GM18505 (cell line): ENCODE data around the gene CRACR2B.

Experiments
- ATAC-seq: cut with Tn5 transposase; IDR thresholded peaks from one replicate; pipeline ENCODE4 v1.9.1; 2021; ENCODE audit not compliant: unreplicated experiment
- POLR2A ChIP-seq: IDR thresholded peaks from 4 replicates; pipeline ENCODE4 v1.6.1; 2011; ENCODE audit warnings: borderline replicate concordance; ENCODE audit not compliant: insufficient read depth, insufficient read length; ENCODE audit errors: extremely low read depth

Gene CRACR2B

GRCh38 chr11:831118-831864, 3.6 kb downstream of the CRACR2B start:
- no peak for TF ChIP-seq POLR2A
- ATAC-seq = no peak

GRCh38 chr11:831961-832528, 4.3 kb downstream of the CRACR2B start:
- ATAC-seq = no peak
- no peak for TF ChIP-seq POLR2A

DNA sequence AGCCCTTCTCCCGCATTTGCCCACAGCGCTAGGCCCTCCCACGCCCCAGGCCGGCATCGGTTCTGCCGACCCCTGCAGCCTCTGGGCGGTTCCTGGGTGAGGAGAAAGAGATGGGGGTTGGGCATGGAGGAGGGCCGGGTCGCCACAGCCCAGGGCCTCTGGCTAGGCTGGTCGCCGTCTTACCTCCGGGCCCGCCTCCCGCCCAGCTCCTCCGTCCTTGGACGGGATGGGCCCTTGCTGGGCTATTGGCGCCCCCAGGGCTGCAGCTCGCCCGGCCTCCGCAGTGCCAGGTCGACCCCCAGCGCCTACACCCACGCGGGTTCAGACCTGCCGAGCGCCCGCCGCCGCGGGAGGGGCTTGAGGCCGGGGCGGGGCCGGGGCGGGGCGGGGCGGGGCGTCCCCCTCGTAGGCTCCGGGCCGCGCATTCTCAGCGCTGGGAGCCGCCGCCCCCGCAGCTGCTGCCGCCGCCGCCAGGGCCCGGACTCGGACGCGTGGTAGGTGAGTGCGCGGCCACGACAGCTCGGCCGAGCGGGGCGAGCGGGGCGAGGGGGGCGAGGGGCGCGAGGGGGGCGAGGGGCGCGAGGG, 4.9 kb downstream of the CRACR2B start, which contains the start of gene CD151:
CD151 (plus strand) TSS at position 424 of the 585 bp plus-strand sequence. CDS start 3,118 bp downstream, outside the sequence.
- TF ChIP-seq POLR2A = no peak
- no peak for ATAC-seq

GRCh38 chr11:833114-833791, 5.5 kb downstream of the CRACR2B start:
- ATAC-seq = no peak
- no peak for TF ChIP-seq POLR2A

DNA sequence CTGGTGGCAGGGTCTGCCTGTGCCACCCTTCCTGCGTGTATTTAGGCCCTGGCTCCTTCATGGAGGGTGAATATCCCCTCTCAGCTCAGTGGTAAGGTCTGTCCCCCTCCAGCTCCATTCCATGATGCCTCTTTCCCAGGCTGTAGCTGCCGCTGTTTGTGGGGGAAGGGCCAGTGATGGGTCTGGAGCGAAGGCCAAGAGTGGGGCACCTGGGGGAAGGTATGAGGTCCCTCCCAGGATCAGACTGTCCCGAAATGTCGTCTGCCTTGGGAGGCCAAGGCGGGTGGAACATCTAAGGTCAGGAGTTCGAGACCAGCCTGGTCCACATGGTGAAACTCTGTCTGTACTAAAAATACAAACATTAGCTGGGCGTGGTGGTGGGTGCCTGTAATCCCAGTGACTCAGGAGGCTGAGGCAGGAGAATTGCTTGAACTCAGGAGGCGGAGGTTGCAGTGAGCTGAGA, 6.2 kb downstream of the CRACR2B start:
- ATAC-seq = no peak
- no peak for TF ChIP-seq POLR2A

GRCh38 chr11:834371-835316, 6.9 kb downstream of the CRACR2B start:
- TF ChIP-seq POLR2A = no peak
- no peak for ATAC-seq

DNA sequence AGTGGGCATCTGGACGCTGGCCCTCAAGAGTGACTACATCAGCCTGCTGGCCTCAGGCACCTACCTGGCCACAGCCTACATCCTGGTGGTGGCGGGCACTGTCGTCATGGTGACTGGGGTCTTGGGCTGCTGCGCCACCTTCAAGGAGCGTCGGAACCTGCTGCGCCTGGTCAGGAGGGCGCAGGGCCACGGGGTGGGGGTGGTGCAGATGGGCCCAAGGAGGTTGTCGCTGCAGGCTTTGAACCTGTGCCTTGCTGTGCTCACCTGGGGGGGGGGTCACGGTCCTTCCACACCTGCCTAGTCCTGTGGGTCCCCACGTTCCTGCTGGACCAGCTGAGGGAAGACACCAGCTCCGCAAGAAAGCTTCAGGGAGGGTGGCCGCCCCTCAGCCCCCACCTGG, 8.6 kb downstream of the CRACR2B start:
- TF ChIP-seq POLR2A = no peak
- no peak for ATAC-seq

DNA sequence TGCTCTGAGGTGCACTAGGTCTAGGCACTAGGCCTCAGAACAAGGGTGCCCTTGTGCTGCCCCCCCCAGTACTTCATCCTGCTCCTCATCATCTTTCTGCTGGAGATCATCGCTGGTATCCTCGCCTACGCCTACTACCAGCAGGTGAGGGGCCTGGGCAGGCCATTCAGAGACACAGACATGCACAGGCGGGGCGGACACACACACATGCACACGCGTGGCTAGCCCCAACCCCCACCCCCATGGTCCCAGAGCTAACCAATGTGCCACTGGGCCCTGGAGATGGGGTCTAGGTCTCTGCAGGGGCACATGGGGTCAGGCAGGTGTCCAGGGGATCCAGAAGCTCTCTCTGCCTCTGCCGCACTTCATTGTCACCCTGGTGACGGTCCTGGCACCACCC, 9.0 kb downstream of the CRACR2B start:
- peak; percentile 20 for TF ChIP-seq POLR2A

GRCh38 chr11:837189-837989, 9.7 kb downstream of the CRACR2B start:
- no peak for ATAC-seq
- TF ChIP-seq POLR2A = peak; percentile 5

More for the DNA sequence above, 9.0 kb downstream of the CRACR2B start:
- no peak for ATAC-seq

DNA sequence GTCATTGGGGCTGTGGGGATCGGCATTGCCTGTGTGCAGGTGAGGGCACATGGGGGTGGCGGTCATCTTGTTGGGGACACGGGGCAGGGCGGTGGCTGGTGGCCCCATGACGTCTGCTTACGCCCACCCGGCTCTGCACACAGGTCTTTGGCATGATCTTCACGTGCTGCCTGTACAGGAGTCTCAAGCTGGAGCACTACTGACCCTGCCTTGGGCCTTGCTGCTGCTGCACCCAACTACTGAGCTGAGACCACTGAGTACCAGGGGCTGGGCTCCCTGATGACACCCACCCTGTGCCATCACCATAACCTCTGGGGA, 10.2 kb downstream of the CRACR2B start:
- no peak for TF ChIP-seq POLR2A
- no peak for ATAC-seq

- TF ChIP-seq POLR2A = no peak
- ATAC-seq = no peak
These were observed 10.9 kb downstream of the CRACR2B start for GRCh38 chr11:838441-839279.
